Caco-2 (cell line): ENCODE data around the gene ZNF511. TPM values are rescaled to one million over a fixed set of nuclear protein-coding genes. Genes with fewer than 3 reads are reported as not detected.
A peak's percentile ranks its signal among the peaks of the same experiment; 100 is the strongest.

Source experiments
- BruUV-seq: library from RNA; stranded (reverse); fragments of 400-500 nt; replicated peaks from 2 replicates; lab custom pipeline; 2021; lab: Mats Ljungman, UMichigan
- CTCF ChIA-PET: fragments of 300-600 bp; sonication (Branson Sonifier 250); formaldehyde crosslinking; loops from one replicate; lab custom pipeline; 2022; ENCODE audit warnings: antibody characterized with exemption; lab: Charles Lee
- POLR2A ChIA-PET: fragments of 300-600 bp; sonication (Branson Sonifier 250); formaldehyde crosslinking; loops from one replicate; lab custom pipeline; 2022; ENCODE audit warnings: antibody characterized with exemption; lab: Charles Lee
- DNase-seq, 2 experiments: peaks; one replicate each; pipeline versions ENCODE4 v3.0.0 to v3.0.0-alpha.2; 2020 to 2022
- H3K27me3 ChIP-seq: replicated peaks from 2 replicates; pipeline ENCODE4 v1.6.0; 2011; ENCODE audit warnings: low read length; ENCODE audit not compliant: control insufficient read depth, insufficient read depth
- H3K36me3 ChIP-seq: 2 replicates; pipeline ENCODE4 v1.5.1; 2011; ENCODE audit warnings: low read length; ENCODE audit not compliant: control insufficient read depth, insufficient read depth
- H3K4me1 ChIP-seq: fragments of 250-450 bp; sonication (Bioruptor Pico); 2 replicates; pipeline ENCODE4 v1.5.1; 2020; ENCODE audit warnings: mild to moderate bottlenecking
- H3K4me3 ChIP-seq: 2 replicates; pipeline ENCODE4 v1.5.1; 2011; ENCODE audit warnings: low read depth, mild to moderate bottlenecking, control low read depth, low read length
- H3K9me3 ChIP-seq: fragments of 250-450 bp; sonication (Bioruptor Pico); 2 replicates; pipeline ENCODE4 v1.5.1; 2020; ENCODE audit warnings: mild to moderate bottlenecking, moderate library complexity
- H3K27ac Mint-ChIP-seq: one replicate; pipeline ENCODE4 v1.8.0; 2022; ENCODE audit warnings: mixed read lengths; ENCODE audit not compliant: unreplicated experiment
- H3K27me3 Mint-ChIP-seq: one replicate; pipeline ENCODE4 v1.8.0; 2022; ENCODE audit warnings: mixed read lengths; ENCODE audit not compliant: insufficient read depth, unreplicated experiment
- H3K36me3 Mint-ChIP-seq: one replicate; pipeline ENCODE4 v1.8.0; 2022; ENCODE audit warnings: mild to moderate bottlenecking, mixed read lengths; ENCODE audit not compliant: insufficient read depth, unreplicated experiment
- H3K4me1 Mint-ChIP-seq: one replicate; pipeline ENCODE4 v1.8.0; 2022; ENCODE audit warnings: low read depth, mixed read lengths; ENCODE audit not compliant: unreplicated experiment
- H3K4me3 Mint-ChIP-seq: one replicate; pipeline ENCODE4 v1.8.0; 2022; ENCODE audit warnings: mild to moderate bottlenecking, moderate library complexity, mixed read lengths; ENCODE audit not compliant: unreplicated experiment
- H3K9me3 Mint-ChIP-seq: one replicate; pipeline ENCODE4 v1.8.0; 2022; ENCODE audit warnings: mixed read lengths; ENCODE audit not compliant: unreplicated experiment
- intact Hi-C: fragments of 100-400 bp; cut with micrococcal nuclease; formaldehyde crosslinking; loops from one replicate; pipeline ENCODE4 v1.10.0; 2022; ENCODE audit not compliant: unreplicated experiment
- total RNA-seq: library from RNA; stranded (reverse); gene quantifications from 2 replicates; pipeline ENCODE4 v1.2.3, GENCODE V29; 2022
- TF ChIP-seq, protein P1 (sequence below), 2 experiments: fragments of 200-600 bp in 1 of 2; IDR thresholded peaks; 1 replicate in 1 of 2; 2 replicates in 1 of 2; pipeline versions ENCODE4 v1.5.1 to v1.8.0; 2011 to 2022; ENCODE audit warnings: antibody characterized with exemption in 1 of 2, control low read depth in 1 of 2, inconsistent platforms in 1 of 2, low read depth in 1 of 2, low read length in 1 of 2, mild to moderate bottlenecking in 1 of 2, moderate library complexity in 1 of 2; ENCODE audit not compliant: insufficient read depth in 1 of 2, severe bottlenecking in 1 of 2, unreplicated experiment in 1 of 2

The ZNF511 gene
- total RNA-seq, 1 experiment from 2014 or later: 98.5 TPM

DNA sequence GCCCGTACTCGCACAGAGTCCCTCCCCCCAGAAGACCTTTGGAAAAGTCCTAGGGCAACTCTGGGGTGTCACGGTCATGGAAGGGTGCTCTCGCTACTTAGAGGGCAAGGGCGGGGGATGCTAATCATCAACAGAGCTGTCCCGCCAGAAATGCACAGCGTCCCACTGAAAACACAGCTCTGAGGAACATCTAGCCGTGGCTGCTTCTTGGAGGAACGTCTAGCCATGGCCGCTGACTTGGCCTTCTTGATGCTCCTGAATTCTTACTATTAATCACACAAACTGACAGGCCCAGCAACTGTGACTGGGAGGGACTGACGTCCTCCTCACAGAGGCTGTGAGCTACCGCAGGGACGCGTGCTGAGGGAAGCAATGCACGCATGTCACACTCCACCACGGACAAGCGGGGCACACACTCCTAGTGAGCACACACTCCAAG lies 1.8 kb upstream of the ZNF511 start:
- H3K4me3 ChIP-seq: no peak overlapping the region
- H3K27me3 Mint-ChIP-seq: no peaks in the 10 kb centered on the region
- H3K36me3 ChIP-seq: peaks cover 10% of the 10 kb centered on the region
- BruUV-seq: no TSS peak
- H3K4me3 Mint-ChIP-seq: peak overlapping the region; percentile 99
- TF ChIP-seq, protein P1, sequence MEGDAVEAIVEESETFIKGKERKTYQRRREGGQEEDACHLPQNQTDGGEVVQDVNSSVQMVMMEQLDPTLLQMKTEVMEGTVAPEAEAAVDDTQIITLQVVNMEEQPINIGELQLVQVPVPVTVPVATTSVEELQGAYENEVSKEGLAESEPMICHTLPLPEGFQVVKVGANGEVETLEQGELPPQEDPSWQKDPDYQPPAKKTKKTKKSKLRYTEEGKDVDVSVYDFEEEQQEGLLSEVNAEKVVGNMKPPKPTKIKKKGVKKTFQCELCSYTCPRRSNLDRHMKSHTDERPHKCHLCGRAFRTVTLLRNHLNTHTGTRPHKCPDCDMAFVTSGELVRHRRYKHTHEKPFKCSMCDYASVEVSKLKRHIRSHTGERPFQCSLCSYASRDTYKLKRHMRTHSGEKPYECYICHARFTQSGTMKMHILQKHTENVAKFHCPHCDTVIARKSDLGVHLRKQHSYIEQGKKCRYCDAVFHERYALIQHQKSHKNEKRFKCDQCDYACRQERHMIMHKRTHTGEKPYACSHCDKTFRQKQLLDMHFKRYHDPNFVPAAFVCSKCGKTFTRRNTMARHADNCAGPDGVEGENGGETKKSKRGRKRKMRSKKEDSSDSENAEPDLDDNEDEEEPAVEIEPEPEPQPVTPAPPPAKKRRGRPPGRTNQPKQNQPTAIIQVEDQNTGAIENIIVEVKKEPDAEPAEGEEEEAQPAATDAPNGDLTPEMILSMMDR (IDR thresholded peaks at IDR 0.05; ENCODE audit: insufficient read depth in 1 of 2, low read depth in 1 of 2, low read length in 1 of 2, severe bottlenecking in 1 of 2, unreplicated experiment in 1 of 2): no peak
- ChIA-PET POLR2A (no interaction called here), CTCF (interaction anchor here (0.9 to 1.7 kb wide), 4 partner anchors 8 to 213 kb away, joined by 3 to 6 read pairs (median 4); no protein-coding TSS in a partner anchor)
- H3K4me1 ChIP-seq: peaks cover 7% of the 10 kb centered on the region
- H3K36me3 Mint-ChIP-seq: peaks cover 46% of the 10 kb centered on the region
- H3K4me1 Mint-ChIP-seq: peaks cover 16% of the 10 kb centered on the region
- no peaks in the 10 kb centered on the region for H3K9me3 Mint-ChIP-seq
- intact Hi-C loops: loop anchor here (1.0 to 5.0 kb wide), 5 partner anchors 29 to 165 kb away; partner anchors contain the start of gene PAOX
- peak overlapping the region; percentile 100 for H3K27ac Mint-ChIP-seq
- no peaks in the 10 kb centered on the region for H3K27me3 ChIP-seq
- H3K9me3 ChIP-seq: no peaks in the 10 kb centered on the region
- DNase-seq: no peak

DNA sequence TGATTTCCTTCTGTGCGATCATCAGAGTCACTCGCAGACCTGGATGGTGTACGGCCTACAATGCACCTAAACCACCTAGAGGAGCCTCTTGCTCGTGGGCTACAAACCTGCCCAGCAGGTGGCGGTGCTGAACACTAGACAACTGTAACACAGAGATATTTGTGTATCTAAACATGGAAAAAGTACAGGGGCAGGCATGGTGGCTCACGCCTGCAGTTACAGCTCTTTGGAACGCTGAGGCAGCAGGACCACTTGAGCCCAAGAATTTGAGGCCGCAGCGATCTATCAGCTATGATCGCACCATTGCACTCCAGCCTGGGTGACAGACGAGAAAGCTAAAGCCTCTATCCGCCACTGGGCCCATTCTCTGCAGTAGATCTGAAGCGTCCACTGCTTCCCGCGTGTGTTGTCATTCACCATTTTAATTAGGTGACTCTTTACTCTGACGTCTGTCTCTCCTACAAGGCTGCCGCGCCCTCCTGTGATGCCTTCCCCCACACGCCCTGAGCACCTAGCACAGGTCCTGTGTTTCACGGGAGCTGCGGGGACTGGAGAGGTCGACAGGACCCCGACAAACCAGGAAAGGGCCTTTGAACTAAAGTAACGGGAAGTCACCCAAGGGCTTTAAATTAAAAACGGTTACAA lies 816 bp upstream of the ZNF511 start:
- Mint-ChIP-seq H3K27ac (peak overlapping the region; percentile 100), H3K4me3 (peak overlapping the region; percentile 99), H3K4me1 (peaks cover 16% of the 10 kb centered on the region), H3K36me3 (peaks cover 41% of the 10 kb centered on the region), H3K27me3 (no peaks in the 10 kb centered on the region), H3K9me3 (no peaks in the 10 kb centered on the region)
- TF ChIP-seq, protein P1 (IDR thresholded peaks at IDR 0.05; ENCODE audit: insufficient read depth in 1 of 2, low read depth in 1 of 2, low read length in 1 of 2, severe bottlenecking in 1 of 2, unreplicated experiment in 1 of 2): peak; percentile 93 to 99
- Histone ChIP-seq H3K9me3 (no peaks in the 10 kb centered on the region), H3K27me3 (no peaks in the 10 kb centered on the region), H3K4me3 (peak overlapping the region; percentile 99), H3K4me1 (peaks cover 7% of the 10 kb centered on the region), H3K36me3 (peaks cover 6% of the 10 kb centered on the region)
- ChIA-PET POLR2A (interaction anchor here (0.7 kb wide), 1 partner anchor 29 kb away, joined by 5 read pairs; no protein-coding TSS in a partner anchor), CTCF (interaction anchor here (0.5 to 1.7 kb wide), 8 partner anchors 9 to 212 kb away, joined by 3 to 7 read pairs (median 4); no protein-coding TSS in a partner anchor)
- intact Hi-C loops: loop anchor here (1.0 to 5.0 kb wide), 5 partner anchors 30 to 166 kb away; partner anchors contain the start of gene PAOX
- BruUV-seq: no TSS peak
- DNase-seq: peak; percentile 91 to 94

DNA sequence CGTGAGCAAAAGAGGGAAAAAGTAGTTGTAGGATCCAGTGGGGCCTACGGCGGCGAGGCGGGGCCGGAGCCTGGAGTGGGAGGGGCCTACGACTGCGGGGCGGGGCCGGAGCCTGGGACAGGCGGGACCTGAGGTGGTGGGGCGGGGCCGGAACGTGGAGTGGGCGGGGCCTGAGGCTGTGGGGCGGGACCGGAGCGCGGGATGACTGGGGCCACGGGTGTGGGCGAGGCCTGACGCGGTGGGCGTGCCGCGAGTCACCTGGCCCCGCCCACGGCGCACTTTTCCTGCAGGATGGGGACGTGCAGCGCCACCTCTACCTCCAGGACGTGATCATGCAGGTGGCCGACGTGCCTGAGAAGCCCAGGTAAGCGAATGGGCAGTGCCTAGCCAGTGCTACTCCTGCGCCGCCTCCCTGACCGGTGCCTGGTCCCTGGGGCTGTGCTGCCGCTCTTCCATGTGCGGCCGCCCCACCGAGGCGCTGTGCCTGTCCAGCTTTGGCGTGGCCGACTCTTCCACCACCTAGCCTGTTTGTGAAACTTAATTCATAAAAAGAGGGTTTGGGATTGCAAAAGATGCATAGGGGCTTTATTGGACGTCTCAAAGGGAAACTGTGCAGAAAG lies 496 bp downstream of the ZNF511 start:
- DNase-seq: peak; percentile 95 to 97
- Histone ChIP-seq H3K4me3 (peak overlapping the region; percentile 99), H3K9me3 (no peaks in the 10 kb centered on the region), H3K36me3 (peaks cover 6% of the 10 kb centered on the region), H3K27me3 (no peaks in the 10 kb centered on the region), H3K4me1 (peaks cover 7% of the 10 kb centered on the region)
- POLR2A ChIA-PET: no interaction called here
- Mint-ChIP-seq H3K4me1 (peaks cover 16% of the 10 kb centered on the region), H3K27me3 (no peaks in the 10 kb centered on the region), H3K36me3 (peaks cover 41% of the 10 kb centered on the region), H3K27ac (peak overlapping the region; percentile 100), H3K9me3 (no peaks in the 10 kb centered on the region), H3K4me3 (peak overlapping the region; percentile 99)
- TF ChIP-seq, protein P1 (IDR thresholded peaks at IDR 0.05; ENCODE audit: insufficient read depth in 1 of 2, low read depth in 1 of 2, low read length in 1 of 2, severe bottlenecking in 1 of 2, unreplicated experiment in 1 of 2): no peak
- no TSS peak for BruUV-seq
- CTCF ChIA-PET: no interaction called here
- intact Hi-C loops: loop anchor here (1.0 to 5.0 kb wide), 5 partner anchors 47 to 167 kb away; partner anchors contain the start of genes MTG1 and PAOX
